Measurements from ENCODE around the gene YKT6.

Gene YKT6

DNA sequence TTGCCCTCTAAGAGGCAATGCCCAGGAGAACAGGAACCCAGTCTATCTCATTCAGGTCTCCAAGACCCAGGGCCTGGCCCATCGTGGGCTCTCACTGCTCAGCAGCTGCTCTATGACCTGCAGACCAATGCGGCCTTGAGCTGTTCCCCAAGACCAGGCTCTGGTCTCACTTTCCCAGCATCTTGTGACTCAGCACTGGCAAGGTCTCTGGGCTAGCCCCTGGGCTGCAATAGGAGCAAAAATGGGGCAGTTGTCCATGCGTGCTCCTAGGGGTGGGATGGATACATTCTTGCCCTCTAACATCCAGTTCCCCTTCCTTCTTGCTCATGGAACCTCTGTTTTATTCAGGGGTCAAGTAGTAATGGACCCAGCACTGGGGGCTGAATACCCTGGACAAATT is 25.0 kb upstream of the YKT6 start:
- TF ChIP-seq CTCF (IDR thresholded peaks at IDR 0.05) = no peak

DNA sequence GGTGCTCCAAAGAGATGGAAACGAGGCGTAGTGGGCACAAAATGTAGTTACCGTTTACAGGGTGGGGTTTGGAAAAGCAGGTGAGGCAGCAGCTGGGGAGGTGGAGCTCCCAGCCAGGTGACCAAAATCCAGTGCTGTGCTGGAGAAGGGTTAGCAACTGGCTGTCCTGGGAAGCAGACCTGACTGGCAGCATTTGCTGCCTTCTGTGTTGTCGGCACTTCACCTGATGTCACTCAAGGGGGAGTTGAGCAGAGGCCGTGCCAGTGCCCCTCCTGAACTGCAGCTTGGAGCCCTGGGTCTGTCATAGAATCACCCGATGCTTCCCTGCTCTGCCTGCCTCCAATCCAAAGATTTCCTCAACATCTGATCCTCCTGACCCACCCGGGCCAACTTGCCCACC is 24.3 kb upstream of the YKT6 start:
- TF ChIP-seq CTCF (IDR thresholded peaks at IDR 0.05) = no peak

GRCh38 chr7:44177570-44178131 is 23.1 kb upstream of the YKT6 start:
- TF ChIP-seq CTCF (IDR thresholded peaks at IDR 0.05) = no peak

DNA sequence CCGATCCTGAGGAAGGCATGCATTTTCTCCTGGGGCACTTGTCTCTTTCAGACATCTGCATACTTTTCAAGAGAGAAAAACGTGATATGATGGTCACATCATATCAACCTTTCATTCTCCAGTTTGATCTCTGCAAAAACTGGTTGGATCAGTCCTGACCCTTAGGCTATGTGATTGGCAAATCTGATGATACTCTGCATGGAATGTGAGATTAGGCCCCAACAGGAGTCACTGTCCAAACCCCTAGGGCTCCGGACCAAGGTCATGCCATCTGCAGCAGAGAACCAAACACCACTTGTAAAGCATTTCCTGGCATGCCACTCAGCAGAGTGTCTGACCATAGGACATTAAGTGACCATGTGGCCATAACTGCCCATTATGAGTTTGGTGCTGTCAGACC is 20.1 kb upstream of the YKT6 start:
- TF ChIP-seq CTCF (IDR thresholded peaks at IDR 0.05) = no peak

GRCh38 chr7:44182827-44183226 is 18.0 kb upstream of the YKT6 start:
- no peak for TF ChIP-seq CTCF (IDR thresholded peaks at IDR 0.05)

- TF ChIP-seq CTCF (IDR thresholded peaks at IDR 0.05) = no peak
These were observed 17.4 kb upstream of the YKT6 start for GRCh38 chr7:44183386-44183785.

DNA sequence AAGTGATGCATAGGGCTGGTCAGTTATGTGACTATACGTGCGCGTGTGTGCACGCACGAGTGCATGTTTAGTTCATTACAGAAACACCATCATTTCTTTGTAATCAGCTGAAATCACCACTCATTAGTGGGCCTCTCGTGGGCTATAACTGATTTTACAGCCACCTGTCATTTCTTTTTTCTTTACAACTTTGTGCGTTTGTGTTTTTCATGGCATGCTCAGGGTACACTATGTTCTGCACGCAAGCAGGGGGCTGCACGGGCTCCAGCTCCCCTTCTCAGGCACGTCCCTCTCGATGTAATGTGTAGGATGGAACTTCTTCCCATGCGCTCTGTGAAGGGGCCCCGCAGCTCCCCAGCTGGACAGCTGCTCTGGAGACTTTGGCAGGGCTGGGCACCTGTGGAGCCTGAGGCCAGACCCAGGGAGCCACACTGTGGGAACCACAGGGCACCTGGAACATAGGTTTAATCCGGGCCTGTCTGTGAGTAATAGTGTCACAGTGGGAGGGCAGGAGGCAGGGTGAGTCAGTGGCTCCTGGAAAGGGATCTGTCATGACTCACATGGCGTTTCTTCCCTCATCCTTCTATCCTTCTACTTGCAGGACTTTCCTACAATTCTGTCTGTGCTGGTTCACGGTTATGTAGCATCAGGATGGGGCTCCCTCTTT is 16.4 kb upstream of the YKT6 start:
- TF ChIP-seq CTCF (IDR thresholded peaks at IDR 0.05) = no peak
